GM18861 (cell line): ENCODE results near the gene NUP210L.

Source experiments
- ATAC-seq: cut with Tn5 transposase; IDR thresholded peaks from one replicate; pipeline ENCODE4 v1.9.1; 2021; ENCODE audit not compliant: unreplicated experiment

Gene NUP210L

DNA sequence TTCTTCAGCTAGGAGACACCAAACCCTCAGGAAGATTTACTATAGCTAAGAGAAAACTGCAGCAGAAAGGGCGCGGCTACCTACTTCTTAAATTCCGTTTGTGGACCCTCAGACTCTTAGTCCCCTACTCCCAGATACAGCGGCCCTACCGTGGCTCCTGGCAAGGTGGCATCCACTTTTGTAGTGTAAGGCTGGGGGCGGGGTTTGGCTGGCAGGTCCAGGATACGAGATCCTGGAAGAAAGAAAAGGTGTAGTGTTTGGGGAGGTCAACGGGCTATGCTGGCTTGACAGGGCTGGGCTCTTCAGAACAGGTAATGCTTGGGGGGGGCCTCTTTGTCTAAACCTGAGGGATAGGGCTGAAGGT is 186.9 kb downstream of the NUP210L start:
- ATAC-seq: no peak

DNA sequence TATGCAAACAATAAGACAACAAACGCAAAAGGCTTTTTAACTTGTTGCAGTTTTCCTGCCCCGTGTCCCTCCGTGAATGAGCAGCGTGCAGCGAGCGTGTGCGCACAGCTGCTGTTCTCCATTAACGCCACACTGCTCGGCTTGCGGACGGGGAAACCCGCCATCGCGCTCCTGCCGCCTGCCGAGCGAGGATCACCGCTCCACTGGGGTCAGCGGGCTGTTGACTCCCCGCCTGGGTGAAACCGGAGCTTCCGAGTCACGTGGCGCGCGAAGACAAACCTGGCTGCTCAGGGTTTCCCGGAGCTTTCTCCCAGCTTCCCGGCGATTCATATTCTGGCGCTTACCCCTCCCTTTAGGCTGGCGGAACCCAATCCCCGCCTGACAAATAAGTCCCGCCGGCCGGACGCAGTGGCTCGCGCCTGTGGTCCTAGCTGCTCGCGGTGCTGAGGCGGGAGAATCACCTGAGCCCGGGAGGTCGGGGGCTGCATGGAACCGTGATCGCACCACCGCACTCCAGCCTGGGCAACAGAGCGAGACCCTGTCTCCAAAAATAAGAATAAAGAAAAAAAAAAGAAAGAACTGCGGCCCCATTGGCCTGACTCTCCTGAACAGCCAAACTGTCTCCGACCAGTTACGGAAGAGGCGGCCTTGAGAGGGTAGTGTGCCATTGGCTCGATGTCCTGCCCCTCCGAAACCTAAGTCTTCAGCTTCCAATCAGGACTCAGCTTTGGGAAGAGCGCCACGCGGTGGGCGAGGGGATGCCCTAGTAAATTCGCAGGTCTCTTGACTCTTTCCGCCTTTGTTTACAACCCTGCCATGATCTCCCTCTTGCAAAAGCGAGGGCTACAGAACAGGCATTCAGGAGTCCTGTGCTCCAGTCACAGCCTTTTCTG is 187.5 kb downstream of the NUP210L start, which contains the start of gene CREB3L4:
TSS of gene CREB3L4 (plus strand) at position 796 of the 893 bp plus-strand sequence. CDS start 624 bp downstream, outside the sequence.
- ATAC-seq: peak; percentile 65

DNA sequence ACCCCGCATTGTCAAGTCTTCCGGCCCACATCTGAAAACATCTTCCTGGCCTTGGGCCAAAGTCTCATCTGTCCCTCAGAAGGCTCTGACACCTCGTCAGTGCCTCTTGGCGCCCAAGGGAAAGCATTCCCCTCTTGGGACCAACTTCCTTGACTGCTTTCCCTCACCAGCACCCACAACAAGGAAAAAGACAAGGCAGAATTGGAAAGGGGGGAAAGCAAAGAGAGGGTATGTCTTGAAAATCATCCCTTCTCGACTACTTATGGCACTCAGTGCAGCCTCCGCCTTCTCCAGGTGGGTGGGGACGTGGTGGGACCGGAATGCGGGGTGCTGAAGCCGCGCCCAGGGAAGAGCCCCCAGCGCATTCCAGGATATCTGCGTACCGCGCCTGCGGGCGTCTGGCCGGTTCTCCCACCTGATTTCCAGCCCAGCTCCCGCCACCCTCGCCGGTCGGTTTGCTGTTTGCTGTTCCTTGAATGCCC is 191.0 kb downstream of the NUP210L start:
- ATAC-seq: no peak

DNA sequence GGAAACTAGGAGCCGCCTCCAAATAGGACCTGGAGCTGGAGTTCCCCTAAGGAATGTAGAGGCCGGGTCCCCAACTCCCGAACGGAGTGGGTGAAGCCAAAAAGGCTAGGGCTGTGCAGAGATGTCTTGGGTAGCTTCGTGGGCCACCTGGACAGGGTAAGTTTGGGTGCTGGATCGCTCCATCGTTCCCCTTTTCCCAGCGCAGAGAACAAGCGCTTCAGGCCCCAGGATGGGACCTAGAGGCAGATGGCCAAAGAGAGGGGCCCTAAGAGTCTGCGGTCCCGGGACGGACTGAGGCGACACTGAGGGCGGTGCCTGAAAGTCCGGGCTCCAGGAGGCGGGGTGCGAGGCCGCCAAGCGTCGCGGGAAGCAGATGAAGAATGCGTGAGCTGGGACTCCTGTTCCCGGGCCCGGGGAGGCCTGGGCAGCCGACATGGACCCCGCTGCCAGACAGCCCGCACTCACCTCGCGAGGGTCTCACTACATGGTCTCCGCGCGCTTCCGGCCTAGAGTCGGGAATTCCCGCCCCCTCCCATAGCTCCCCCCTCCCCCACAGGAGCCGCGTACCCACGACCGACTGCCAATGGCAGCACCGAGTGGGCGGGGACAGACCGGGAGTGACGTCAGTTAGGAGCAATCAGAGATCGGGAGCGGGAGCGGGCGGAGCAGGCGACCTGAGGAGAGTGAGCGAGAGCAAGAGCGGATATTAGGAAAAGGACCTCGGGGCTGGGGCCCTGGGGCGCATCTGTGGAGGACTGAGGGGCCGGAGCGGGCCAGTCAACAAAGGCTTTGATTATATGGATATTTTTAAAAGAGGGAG is 191.6 kb downstream of the NUP210L start, which contains the start of gene SLC39A1:
TSS of gene SLC39A1 (minus strand) at position 508 of the 820 bp plus-strand sequence. CDS start 822 bp downstream, outside the sequence.
- no peak for ATAC-seq

DNA sequence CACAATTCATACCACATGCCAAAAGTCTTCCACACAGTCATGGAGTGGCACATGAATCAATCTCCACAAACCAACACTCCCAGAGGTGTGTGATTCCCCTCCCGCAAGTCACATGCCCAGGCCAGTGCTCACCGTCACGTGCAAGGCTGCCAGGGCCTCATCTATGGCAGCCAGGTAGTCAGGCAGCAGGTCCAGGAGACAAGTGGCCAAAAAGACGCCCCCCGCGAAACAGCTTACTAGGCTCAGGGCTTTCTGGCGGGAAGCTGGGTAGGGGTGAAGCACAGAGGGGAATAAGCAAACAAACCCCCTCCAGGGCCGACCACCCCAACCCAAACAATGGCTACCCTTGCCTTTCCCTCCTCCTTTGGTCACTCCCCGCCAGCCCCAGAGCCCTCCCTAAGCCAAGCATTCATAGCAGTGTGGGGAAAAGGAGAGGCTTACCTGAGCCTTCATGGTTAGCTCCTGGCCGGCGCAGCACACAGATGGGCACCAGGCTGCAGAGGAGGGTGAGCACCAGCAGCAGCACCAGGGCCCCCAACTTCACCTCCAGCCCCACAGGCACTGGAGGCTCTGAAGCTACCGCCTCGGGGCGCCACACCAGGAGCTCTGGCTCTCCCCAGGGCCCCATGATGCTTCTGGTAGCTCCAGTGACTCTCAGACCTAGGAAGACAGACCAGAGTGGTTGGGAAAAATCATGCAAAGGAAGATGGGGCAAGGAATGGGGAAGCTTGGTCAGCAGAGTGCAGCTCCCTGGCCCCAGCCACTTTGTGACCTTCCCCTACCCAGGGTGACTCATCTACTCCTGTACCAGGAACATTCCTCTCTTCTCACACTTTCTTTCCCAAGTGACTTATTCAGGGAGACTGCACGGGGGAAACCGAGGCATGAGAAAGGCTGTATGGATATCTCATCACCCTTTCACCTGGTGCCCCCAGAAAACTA is 192.5 kb downstream of the NUP210L start:
- no peak for ATAC-seq

DNA sequence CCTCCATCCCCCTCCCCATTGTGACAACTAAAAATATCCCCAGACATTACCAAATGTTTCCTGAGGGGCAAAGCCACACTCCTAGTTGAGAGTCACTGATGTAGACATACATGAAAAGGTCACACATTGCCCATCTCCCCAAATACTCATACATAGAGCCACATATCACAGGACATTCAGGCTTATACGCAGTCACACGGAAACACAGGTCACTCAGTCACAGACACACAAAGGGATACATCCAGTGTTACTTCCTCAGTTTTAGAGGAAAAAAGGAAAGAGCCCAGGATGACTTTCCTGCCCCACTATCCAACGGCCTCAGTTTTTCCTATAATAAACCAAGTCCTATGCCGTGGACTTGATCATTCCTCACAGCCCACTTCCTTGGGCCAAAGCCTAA is 193.5 kb downstream of the NUP210L start:
- no peak for ATAC-seq

DNA sequence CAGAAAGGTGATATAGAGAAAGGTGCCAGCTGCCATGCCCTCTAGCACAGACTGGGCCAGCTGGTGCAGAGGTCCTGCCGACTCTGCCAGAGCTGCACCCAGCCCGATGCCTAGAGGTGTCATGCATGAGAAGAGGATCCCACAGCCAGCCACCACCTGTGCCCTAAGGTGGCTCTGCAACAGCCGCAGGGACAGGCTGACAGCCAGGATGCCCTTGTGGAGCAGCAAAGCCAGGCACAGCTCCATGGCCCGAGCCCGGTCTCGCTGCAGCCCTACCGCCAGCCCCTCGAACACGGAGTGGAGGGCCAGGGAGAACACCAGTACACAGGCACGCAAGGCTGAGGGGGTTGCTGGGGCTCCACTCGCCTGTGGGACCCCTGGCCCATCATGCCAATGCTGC is 194.7 kb downstream of the NUP210L start:
- no peak for ATAC-seq

DNA sequence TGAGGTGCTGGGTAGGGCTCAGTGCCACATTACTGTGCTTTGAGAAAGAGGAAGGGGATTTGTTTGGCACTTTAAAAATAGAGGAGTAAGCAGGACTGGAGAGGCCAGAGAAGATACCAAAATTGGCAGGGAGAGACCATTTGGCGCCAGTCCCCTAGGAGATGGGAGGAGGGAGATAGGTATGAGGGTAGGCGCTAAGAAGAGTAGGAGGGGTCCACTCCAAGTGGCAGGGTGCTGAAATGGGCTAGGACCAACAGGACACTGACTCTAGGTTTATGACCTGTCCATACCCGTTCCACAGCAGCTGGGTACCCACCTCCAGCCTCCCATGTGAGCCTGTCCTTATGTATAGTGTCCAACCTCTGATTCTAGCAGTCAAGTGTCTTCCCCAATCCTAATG is 195.4 kb downstream of the NUP210L start:
- ATAC-seq: no peak

DNA sequence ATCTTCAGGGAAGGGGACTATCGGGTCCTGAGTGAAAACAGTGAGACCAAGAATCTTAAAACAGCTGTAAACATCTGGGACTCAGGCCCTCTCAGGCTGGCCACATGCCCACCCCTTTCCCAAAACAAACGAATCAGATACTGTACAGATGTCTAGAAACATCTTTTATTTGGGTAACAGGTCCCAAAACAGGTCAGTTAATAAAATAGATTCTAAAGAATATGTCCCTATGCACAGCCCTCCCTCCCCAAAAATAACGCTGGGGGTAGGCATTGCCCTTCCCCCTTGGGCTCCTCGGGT is 196.0 kb downstream of the NUP210L start:
- no peak for ATAC-seq

DNA sequence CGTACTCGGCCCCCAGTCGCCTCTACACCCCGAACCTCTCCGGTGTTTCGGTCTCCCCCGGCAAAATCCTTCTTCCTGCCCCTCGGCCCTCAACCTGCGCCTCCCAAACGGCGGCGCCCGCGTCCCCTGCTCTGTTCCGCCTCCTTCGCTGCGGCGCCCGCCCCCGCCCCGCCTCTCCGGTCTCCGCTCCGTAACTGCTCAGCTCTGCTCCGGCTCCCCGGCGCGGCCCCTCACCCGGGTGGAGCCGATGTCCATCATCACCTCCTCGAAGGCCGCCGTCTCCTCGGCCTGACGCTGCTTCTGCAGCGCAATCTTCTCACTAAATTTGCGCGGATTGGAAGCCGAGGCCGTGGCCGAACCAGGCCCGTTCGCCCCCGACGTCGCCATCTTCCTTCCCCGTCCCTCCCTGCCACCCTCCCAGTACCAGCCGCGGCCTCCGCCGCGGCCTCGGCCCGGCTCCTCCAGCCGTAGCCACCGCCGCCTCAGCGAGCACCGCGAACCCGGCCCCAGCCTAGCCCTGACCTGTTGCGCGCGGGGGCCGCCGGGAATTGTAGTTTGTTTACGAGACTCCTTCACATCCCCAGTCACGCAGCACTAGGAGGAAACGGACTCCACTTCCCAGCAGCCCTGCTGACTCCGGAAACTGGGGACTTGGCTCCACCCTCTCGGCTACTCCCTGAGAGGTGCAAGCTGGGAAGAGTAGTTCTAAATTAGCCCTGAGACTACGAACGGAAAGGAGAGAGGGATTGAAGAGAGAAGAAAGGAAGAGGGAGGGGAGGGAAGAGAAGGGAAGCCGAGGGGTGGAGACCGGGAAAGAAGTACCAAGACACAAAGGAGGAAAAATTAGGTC is 196.5 kb downstream of the NUP210L start, which contains the start of gene CRTC2:
TSS of gene CRTC2 (minus strand) at position 502 of the 850 bp plus-strand sequence. CDS start at position 387, 115 bp downstream.
- ATAC-seq: peak; percentile 66

DNA sequence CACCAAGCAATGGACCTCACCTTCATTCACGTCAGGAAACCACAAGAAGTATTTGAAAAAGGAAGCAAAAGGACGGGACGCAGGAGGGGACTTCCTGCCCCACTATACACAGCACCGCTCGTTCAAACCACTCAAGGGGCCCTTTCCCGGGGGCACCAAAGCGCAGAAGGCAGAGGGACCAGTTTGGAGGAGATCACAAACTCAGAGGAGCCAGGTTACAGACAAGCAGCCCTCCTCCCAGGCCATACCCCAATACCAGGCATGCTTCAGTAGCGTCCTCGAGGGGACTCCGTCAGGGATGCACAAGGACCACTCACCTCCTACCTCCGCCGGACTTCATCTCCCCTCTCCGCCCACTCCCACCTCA is 197.1 kb downstream of the NUP210L start:
- no peak for ATAC-seq

DNA sequence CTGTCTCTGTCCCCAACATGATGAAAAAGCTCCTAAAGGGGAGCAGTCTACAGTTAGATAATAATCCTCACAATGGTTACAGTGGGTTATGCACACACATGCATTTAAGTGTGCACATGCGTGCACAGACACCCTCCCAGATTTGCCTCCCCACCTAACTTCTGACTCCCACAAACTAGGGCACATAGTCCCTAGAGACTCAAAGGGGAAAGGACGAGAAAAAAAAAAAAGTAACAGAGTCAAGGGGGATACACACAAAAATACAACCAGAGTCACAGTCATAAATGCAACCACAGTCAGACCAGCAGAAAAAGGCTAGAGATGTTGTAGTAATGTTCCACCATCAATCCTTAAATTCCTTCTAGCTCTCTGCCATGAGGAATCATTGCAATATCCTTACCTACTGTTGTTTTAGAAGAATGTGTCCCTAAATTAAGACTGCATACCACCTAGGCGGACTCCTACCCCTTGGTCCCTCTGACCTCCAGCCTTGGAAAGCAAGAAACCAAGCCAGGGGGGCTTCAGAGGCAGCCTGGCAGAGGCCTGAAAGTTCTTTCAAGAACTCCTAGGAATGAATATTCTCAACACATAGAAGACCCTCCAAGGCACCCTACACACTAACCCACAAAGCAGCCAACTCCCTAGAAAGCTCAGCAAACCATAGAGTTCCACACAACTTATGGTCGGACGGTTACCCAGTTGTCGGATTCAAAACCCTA is 197.7 kb downstream of the NUP210L start:
- no peak for ATAC-seq

DNA sequence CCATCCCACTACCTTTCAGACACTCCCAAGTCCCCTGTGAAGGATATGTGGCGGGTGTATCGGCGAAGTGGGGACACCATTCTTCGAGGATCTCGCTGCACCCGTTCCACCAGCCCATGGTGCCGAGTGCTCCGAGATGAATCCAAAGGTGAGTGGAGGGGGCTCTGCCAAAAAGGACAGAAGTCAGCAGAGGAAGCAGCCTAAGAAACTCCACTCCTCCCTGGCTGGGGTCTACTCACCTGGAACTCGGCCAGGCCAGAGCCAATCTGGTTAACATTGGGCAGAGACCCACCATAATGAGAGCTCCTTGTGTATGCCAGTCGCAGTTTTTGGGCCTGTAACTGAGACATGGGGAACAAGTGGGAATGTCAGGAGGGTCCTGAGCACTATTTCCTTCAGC is 200.0 kb downstream of the NUP210L start:
- no peak for ATAC-seq

DNA sequence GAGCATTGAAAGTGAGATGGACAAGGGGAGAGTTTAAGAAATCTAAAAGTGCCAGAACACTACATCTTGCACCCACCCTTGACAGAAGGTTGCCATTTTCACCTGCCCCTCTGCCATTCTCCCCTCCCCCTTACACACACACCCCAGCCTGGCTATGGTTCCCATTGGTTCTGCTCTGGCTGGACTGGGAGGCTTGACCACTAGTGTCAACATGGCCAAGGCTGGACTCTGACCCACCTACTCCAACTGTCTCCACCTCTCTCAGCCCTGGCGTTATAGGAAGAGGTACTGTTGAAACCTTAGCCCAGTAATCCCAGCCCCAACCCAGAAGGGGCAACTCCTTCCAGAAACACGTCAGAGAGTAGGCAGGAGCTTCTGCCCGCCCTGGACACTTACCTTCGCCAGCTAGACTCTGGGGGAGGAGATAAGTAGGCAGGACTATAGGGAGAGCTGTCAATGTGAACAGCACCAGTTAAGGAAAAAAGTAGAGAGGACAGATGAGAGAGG is 201.0 kb downstream of the NUP210L start:
- no peak for ATAC-seq

DNA sequence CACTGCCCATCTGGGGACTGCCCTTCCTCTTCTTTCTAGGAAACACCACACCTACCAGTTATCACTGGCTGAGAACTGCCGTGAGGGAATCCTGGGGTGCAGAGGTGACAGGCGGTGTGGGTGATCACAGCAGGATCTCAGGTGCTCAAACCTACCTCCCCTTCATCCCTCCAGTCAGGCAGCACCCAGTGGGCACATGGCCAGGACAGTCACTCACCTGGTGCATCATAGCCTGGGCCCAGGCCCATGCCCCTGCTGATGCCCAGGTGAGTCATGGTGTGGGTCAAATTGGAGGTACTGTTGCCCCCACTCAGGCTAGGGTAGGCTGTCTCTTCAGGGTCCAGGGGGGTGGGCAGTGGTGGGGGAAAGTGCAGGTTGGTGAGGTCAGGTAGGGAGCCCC is 203.1 kb downstream of the NUP210L start:
- no peak for ATAC-seq

DNA sequence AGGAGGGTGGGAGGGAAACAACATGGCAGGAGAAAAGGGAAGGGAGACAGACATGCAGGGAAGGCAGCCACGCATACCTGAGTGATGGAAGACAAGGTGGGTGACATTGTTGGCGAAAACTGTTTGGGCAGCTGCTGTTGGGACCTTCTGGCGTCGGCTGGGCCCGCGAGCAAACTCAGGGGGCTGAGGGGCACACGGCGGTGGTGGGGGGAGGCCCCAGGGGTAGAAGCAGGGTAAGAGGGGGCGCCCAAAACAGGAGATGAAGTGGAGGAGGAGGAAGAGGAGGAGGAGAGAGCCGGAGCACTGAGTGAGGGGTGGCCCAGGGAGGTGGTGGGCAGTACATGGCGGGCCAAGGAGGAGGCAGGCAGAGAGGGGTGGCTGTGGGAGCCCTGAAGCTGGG is 203.7 kb downstream of the NUP210L start:
- no peak for ATAC-seq

DNA sequence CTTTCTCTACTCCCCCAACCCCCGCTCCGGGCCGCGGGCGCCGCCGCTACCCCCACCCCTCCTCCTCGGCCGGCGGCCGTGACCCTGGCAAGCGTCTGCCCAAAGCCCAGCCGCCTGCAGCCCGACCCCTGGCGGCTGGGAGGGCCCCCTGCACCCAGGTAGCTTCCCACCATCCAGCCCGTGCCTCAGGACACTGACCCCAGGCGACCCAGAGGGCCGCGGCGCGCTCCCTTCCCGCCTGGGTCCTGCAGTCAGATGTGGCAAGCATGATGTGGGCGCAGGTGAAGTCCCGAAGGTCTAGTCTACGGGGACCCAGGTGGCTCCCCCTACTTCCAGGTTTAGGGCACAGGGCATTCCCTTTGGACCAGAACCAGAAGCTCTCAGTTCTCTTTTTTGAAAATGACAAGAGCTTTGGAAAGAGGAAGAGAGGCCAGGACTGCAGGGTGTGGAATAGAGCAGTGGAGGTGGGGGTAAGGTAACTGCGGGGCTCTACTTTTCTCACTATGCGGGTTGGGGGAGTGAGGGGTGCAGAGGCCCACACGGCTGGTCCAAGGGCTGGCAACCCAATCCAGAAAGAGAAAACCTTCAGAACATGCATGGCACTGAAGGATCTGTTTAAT is 208.1 kb downstream of the NUP210L start, which contains the start of gene DENND4B:
TSS of gene DENND4B (minus strand) at position 97 of the 620 bp plus-strand sequence. CDS start 2,344 bp downstream, outside the sequence.
- peak; percentile 46 for ATAC-seq
